NCI-H226 (cell line): Measurements from ENCODE around the gene RIN3.

ENCODE experiments used
- DNase-seq: peaks from one replicate; pipeline ENCODE4 v3.0.0-alpha.2; 2015

The RIN3 gene

DNA sequence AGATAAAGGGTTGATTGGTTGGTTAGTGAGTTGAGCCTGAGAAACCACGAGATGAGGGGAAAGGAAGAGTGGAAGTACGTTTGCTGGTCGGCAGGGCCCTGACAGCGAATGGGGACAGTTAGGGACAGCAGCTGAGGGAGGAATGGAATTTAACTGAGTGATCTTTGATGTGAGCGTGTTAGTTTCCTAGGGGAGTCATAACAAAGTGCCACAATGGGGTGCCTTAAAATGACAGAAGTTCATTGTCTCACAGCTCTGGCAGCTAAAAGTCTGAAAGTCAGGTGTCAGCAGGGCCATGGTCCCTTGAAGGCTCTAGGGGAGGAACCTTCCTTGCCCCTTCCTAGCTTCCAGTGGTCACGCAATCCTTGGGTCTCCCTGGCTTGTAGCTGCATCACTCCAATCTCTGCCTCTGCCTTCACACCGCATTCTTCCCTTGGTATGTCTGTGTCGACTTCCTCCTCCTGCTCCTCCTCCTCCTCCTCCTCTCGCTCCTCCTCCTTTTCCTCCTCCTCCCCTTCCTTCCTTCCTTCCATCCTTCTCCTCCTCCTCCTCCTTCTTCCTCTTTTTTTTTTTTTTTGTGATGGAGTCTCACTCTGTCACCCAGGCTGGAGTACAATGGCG, 26.0 kb upstream of the RIN3 start:
- no peak for DNase-seq

DNA sequence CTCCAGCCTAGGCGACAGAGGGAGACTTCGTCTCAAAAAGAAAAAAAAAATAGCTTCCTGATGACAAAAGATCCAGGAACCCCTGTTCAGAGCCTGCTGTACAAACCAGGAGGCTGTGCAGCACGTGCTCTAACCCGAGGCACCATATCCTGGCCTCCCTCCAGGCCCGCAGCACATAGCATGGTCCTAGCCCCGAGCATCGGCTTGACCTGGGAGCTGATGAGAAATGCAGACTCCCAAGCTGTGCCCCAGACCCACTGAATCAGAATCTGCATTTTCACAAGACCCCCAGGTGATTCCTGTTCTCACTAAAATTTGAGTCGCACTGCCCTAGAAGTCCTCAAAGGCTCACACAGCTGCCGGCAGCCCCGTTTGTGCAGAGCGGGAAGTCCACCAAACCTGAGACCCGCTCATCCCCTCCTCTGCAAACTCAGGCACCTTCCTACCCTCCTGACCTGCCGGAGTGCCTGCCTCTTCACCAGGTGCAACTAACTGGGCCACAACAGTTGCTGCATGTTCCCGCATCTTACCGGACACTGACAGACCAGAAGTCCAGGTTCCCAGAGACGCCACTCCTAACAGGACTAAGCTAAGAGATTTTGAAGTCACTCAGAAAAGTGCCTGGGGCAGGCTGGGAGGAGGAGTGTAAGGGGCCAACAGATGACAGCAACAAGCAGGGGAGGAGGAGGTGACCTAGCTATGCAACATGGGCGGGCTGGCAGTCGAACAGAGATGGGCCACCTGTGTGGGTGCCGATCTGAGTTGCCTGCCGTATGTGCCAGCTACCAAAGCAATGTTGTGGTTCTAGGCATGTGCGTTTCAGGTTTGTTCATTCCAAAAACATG, 24.0 kb upstream of the RIN3 start:
- DNase-seq: no peak

DNA sequence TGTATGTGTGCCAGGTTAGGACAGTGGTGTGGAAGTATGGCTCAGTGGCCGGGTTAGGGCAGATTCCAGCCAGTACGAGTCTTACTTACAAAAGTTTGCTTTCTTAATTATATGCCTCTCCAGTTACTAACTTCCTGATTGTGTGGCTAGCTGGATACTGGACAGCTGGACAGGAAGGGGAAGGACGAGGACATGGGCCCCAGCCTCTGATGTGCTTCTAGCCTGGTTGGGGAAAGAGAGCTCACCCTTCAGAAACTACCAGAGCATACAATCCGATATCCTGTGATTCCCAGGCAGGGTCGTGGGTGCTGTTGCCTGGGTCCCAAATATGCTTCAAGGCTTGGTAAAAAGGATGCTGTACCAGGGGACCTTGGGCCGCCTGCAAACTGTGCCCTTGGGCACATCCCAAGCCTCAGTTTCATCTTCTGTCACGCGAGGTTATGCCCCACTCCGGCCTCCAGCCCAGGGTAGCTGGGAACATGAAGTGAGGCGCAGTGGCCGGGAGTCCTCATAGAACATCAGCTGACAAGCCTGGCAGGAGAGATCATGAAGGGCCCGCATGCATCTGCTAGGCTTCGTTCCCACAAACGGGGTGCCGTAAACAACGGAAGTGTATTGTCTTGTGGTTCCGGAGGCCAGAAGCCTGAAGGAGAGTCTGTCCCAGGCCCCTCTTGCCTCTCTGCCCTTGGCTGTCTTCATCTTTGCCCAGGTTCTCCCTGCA, 23.2 kb upstream of the RIN3 start:
- DNase-seq: no peak

DNA sequence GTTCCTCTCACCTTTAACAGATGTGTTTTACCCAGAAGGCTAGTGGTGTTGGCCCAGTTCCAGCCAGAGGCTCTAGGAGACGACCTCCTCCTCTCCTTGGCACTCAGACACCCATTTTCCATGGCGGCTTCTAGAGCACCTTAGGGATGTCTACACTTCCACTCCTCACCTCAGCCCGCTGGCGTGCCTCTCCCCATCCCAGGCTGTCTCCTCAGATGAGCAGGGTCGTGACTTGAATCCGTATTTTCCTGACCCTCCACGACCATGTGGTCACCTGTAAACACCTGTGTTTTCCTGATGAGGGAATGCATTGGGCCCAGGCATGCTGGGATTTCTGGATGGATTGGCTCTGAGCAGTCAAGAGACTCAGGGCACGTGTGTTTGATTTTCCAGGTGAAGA, 21.8 kb upstream of the RIN3 start:
- no peak for DNase-seq

DNA sequence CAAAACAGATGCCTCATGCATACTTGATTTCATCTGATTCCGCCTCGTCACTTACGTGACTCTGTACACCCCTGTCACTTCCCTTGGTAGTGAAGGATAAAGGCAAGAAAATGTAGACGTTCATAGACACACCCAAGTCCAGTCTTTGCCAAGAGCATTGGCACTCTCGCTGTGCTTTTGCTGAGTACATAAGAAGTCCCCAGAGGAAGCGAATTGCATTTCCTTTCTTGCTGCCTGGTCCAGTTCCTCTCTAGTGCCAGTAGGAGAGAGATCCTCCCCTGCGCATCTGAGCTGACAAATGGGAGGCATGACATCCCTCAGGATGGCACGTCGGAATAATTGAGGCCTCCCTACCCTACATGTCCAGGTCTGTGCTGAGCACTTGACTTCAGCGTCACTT, 21.3 kb upstream of the RIN3 start:
- DNase-seq: no peak

DNA sequence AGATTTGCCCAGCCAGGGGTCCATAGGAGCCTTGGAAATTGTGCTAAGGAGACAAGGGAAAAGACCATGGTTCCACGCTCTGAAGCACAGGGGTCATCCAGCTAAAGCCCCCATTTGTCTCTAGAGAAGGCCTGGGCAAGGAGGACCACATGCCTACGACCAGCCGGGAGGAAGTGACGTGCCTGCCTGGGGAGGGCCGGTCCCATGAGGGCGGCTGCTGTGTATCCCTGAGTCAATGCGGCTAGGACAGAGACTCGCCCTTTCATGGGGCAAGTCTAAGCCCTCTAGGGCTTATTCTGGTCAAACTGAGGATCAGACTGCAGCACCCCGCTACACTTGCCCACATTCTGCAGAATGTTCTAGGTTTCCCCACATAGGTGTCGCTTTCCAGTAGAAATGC, 20.6 kb upstream of the RIN3 start:
- no peak for DNase-seq

DNA sequence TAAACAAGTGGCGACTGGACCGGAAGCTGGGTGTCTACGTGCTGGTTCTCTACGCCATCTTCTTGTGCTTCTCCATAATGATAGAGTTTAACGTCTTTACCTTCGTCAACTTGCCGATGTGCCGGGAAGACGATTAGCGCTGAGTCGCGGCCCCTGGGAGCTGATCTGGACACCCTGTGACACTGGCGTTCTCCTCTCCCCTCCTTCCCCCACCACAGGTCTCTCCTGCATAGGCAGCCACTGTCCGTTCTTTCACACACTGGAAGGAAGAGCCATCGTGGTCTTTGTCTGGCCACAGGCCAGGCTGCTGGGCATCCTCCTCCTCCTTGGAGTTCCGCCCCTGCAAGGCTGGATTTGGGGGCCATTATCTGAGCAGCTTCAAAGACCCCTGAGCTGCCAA, 20.1 kb upstream of the RIN3 start:
- DNase-seq: no peak

DNA sequence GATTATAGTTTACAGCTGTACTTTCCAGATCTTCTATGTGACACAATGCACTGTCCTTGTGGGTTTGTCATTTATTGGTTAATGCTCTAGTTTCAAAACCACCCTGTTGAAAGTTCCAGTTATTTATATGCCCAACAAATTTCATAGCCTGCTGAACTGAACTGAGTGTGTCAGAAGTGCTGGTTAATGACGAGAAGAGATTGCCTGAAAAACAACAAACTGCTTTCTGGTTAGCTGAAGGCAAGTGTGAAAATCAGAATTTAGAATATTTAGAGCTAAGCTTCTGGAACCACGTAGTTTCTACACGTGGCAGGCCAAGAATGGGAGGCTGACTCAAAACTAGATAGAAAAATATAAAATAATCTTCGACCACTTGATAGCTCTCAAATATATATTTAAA, 19.1 kb upstream of the RIN3 start:
- DNase-seq: no peak

DNA sequence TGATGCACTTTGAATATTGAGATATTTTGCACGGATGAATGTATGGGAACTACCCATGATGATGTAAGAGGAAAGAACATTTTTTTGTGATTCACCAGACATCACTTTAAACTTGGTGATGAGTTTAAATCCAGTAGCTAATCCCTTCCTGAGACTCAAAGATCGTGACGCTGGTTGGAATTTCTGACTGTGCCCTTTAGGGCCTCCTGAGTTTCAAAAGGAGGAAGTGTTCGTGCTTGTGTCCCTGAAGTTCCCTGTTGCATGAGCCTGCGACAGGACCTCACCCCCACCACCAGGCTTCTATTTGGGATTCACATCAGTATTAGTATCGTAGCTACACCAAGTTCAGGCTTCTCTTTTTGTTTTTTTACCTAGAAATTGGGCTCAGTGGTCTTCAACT, 18.6 kb upstream of the RIN3 start:
- DNase-seq: no peak

DNA sequence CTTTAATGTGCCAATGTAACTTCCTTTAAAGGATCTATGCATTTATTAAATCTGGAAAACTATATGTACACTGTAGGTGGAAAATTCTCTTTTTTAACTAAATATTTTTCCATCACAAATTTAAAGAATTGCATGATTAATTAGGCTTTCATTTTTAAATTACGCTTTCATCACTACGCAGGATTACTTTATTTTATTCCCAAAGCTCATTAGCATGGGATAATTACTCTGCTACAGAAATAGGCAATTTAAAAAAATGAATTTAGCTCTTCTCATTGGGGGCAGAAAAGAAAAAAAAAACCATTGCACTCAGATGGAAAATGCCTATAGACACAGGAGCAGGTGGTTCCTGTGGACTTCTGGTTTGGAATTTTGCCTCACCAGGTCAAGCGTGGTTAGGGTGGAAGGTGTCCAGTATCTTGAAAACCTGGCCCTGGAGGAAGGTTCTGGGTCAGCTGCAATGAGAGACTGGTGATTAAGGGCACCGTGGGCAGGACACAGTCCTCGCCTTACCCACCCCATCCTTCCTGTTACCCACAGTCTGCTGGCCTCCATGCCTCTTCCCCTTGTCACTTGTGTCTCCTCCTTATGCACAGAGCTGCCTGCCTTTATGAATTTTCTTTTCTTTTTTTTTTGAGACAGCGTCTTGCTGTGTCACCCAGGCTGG, 17.3 kb upstream of the RIN3 start:
- DNase-seq: no peak

DNA sequence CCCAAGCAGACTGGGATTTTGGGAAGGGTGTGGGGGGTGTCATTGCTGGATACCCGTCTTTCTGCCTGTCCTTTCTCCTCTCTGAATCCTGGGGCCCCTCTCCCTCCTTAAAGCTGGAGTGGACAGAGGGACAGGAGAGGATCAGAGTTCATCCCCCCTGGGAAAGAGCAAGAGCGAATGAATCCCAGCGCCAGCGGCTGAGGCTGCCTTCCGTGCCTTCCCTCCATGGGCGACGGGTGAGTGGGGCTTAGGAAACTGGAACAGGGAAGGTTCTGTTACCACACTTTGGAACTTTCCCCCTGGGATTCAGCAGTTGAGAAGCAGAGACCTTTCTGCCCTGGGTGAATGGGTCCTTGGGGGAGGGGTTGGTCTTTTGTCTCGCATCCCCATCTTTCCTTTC, 16.2 kb upstream of the RIN3 start:
- no peak for DNase-seq

DNA sequence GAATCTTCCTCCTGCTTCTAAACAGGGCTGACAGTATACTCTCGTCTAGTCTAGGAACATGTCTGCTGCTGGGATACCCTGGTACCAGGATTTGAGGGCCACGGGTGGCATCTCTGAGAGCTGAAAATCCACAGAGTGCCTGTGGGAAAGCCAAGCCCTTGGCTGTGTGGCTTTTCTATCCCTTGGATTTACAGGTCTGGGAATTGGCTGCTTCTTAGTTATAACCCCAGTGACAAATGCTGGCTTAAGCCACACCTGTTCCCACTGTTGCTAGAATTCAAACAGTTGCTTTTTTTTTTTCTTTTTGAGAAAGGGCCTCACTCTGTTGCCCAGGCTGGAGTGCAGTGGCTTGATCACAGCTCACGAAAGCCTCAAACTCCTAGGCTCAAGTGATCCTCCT, 14.3 kb upstream of the RIN3 start:
- DNase-seq: no peak

DNA sequence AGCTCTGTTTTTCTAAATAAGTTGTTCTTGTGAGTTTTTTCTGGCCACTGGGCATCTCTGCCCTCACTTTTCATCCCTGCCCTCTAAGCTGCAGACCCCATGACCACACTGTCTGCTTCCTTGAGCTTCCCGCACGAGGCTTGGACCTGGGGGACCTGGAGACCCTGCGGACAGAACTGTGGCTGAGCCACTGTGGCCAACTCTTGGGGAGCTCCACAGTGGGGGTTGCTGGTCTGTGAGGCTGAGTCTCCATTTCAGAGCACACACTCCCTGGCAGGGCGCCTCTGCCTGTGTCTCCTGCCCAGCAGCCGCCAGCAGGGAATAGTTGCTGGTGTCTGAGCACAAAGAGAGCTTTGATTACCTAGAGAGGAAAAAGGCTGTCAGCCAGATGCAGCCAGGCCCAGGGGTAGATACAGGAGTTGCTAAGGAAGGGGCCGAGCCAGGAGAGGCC, 13.1 kb upstream of the RIN3 start:
- no peak for DNase-seq

DNA sequence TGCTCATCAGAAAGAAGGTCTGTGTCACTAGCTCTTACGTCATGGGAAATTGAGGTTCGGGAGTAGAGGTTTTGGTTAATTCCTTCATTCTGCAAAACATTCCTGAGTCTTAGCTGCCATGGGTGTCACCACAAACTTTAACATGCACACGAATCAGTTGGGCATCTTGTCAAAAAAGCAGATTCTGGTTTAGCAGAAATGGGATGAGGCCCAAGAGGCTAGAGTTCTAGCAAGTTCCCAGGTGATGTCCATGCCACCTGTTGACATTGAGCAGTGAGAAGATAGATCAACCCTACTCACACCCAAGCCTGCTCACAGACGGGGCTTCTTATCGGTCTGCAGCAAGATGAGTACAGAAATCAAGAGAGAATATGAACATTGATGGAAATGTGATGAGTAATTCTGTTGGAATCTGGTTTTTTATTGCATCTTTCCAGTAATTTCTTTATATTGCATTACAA, 11.7 kb upstream of the RIN3 start:
- peak; percentile 48 for DNase-seq

DNA sequence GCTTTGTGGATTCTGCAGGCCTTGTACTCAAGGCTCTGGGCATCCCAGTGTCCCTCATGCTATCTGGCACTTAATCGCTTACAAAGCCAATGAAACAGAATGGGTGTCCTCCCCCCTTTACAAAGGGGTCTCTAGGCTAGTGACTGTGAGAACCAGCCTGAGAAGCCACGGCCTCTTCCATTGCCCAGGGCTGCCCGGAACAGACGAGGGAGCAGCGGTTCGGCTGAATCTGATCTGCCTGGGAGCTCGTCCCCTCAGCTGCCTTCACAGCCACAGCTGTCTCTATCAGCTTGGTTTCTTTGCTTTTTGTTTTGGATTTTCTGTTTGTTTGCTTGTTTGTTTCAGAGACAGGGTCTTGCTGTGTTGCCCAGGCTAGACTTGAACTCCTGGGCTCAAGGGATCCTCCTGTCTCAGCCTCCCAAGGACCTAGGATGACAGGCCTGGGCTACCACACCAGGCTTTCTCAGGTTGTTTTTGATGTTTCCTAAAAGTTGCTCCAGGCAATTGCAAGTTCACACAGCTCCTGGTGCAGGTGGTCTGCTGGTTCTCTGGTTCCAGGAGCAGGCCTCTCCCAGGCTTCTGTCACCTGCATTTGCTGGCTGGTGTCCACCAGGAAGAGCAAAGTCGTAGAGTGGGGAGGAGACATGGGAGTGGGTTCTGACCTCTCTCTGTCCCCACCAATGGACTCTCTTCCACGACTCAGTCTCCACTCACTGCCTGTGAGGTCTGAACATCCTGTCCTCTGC, 10.9 kb upstream of the RIN3 start:
- DNase-seq: no peak

DNA sequence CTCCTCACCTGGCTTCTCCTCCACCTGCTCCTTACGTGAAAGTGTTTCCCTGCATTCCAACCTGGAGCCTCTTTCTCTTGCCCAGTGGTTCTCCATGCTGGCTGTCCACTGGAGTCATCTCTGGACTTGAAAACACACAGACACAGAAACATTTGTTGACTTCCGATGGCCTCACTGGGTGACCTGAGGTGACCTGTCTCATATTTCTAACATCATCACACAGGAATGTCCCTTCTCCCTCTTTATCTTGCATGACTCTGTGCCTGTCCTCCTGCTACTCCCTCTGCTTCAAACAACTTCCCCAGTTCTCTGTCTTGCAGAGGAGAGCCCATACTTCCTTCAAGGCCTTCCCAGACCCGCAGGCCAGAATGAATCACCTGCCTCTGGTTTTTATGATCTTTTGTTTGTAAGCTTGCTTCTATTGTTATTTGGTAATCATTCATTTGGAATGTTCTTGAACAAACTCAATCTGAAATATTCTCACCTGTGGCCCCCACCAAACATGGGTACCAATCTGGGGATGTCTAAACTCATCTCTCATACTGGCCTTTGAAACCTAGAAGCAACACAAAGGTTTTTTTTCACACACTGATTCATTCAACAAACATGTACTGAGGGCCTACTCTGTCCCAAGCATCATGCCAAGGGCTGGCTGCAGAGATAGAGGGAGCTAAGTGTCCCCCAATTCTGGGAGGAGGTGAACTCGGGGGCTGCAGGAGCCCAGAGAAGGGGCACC, 9.7 kb upstream of the RIN3 start:
- DNase-seq: peak; percentile 81

DNA sequence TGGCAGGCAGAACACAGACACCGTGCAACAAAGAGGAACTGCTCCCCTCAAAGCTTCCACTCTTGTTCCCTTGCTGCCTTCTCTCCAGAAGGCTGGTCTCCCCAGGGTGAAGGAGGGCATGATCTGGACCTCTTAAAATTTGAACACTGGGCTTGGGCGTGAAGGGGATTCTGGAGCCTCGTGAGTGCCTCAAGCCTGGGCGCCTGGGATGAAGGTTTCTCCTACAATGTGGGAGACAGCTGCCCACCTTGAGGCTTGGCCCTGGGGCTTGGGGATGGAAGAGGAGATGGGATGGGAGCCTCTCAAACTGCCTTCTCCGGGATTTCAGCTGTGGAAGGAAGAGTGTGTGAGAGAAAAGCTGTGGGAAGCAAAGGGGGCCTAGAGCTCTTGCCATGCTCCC, 7.8 kb upstream of the RIN3 start:
- DNase-seq: no peak

DNA sequence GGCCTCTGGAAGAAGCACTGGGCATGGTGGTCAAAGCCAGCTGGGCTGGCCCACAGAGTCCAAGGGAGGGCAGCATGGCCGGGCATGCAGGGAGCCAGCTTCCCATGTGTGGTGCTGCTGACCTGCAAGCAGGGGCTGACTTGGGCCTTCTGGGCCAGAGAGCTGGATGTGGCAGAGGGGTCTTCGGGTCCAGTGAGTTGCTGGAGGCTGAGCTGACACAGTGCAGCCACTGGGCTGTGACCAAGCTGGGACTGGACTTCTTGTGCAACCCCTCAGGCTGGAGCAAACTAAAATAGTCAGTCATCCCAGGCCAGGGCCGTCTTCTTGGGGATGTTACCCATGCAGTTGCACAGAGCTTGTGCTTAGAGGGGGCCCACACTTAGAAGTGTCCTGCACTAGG, 7.3 kb upstream of the RIN3 start:
- DNase-seq: no peak

DNA sequence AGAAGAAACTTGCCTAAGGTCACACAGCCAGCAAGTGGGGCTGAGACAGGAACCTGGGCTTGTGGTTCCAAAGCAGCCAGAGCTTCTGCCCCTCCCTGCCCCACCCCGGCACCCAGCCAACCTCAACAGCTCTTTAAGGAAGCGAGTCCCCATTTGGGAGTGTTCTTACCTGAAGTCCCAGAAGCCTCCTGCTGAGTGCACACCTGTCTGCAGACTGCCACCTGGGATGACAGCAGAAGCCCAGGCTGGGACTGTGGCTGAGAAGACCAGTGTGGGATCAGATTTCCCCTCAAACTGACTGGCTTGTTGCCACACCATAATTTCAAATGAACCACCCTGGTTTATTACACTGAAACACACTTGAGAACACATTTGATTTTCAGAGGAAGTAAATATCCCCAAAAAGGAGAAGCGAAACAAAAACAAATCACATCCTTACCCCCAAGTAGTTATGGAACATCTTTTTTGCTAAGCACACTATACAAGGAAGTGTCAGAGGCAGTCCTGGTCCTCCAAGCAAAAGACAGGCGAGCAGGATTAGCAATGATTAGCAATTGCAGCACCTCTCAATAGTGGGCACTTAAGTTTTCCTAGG, 6.3 kb upstream of the RIN3 start:
- DNase-seq: no peak

DNA sequence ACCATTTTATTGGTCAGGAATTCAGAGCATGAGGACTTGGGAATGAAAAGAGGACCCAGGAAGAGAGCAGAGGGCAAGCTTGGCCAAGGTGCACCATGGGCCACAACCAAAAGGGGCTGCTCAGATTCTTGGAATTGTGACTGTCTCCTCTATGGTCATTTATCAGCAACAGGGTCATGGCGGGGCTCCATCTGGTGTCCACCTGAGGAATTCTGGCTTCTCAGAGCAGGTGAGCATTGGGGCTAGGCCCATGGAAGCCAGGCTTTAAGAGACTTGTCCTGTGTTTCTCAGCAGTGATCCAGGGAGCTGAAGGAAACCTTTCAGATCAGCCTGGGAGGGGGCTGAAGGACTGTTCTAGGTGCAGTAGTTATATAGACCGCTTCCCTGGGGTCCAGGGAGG, 2.6 kb upstream of the RIN3 start:
- DNase-seq: no peak

DNA sequence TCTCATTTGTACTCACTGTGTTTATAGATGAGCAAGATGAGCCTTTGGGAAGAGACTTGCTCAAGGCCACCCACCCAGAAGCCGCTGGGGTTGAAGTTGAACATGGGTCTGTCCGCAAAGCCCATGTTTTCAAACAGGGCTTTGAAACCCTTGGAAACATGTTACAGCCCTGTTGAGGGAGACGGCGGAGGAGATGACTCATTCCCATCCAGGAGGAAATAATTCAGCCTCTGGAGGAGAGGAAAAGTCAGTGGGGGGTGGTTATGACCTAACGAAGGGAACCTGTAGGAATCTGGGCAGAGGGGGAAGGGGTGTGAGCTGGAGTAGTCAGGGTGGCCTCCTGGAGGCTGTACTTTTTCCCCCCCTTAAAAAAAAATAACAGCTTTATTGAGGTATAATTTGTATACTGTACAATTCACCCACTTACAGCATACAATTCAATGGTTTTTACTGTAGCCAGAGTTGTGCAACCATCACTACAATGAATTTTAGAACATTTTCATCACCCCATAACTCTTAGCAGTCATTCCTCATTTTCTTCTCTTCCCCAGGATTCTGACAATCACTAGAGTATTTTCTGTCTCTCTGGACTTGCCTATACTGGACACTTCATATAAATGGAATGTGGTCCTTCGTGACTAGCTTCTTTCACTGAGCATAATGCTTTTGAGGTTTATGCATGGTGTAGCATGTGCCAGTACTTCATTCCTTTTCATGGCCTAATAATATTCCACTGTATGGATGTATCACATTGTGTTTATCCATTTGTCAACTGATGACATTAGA, 1.9 kb upstream of the RIN3 start:
- peak; percentile 95 for DNase-seq
